A204.1 (cell line): Measurements from ENCODE around the gene MRPL16.

Experiments used
- FAIRE-seq: peaks from 2 replicates; lab custom pipeline; 2012; peaks lifted over from hg19 to GRCh38; lab: Jason Lieb, UNC

The MRPL16 gene

GRCh38 chr11:59770319-59770718 lies 40.3 kb downstream of the MRPL16 start:
- FAIRE-seq, result no peak

GRCh38 chr11:59769828-59770227 lies 40.8 kb downstream of the MRPL16 start:
- FAIRE-seq, result no peak

GRCh38 chr11:59769111-59769510 lies 41.5 kb downstream of the MRPL16 start:
- FAIRE-seq, result no peak

- FAIRE-seq, result no peak
Measured at GRCh38 chr11:59767225-59767611, 43.4 kb downstream of the MRPL16 start.

- no peak for FAIRE-seq
Measured at GRCh38 chr11:59766542-59767224, 43.9 kb downstream of the MRPL16 start.

GRCh38 chr11:59765068-59765735 lies 45.4 kb downstream of the MRPL16 start:
- no peak for FAIRE-seq

- no peak for FAIRE-seq
Measured at GRCh38 chr11:59761993-59762392, 48.6 kb downstream of the MRPL16 start.

GRCh38 chr11:59760771-59761170 lies 49.8 kb downstream of the MRPL16 start:
- no peak for FAIRE-seq

- no peak for FAIRE-seq
Measured at GRCh38 chr11:59759900-59760299, 50.7 kb downstream of the MRPL16 start.

- FAIRE-seq, result no peak
Measured at GRCh38 chr11:59758401-59759037, 52.1 kb downstream of the MRPL16 start.

GRCh38 chr11:59756845-59757244 lies 53.7 kb downstream of the MRPL16 start:
- no peak for FAIRE-seq

GRCh38 chr11:59756558-59756840 lies 54.1 kb downstream of the MRPL16 start:
- no peak for FAIRE-seq
